Neural cell (in vitro differentiated cells): ENCODE data around the gene RCVRN. TPM values are rescaled to one million over a fixed set of nuclear protein-coding genes. Genes with fewer than 3 reads are reported as not detected.

ENCODE experiments used
- H2AFZ ChIP-seq: fragments of 200-600, 300-800 bp; sonication (generic), shearing (Covaris generic); 2 replicates; pipeline ENCODE4 v1.6.0; 2014; ENCODE audit warnings: low read depth, mild to moderate bottlenecking, antibody characterized with exemption, low read length, moderate library complexity
- H3F3A ChIP-seq: fragments of 200-600 bp; shearing (Covaris generic); 2 replicates; pipeline ENCODE4 v1.6.1; 2016; ENCODE audit warnings: mild to moderate bottlenecking, moderate library complexity, mixed read lengths, antibody characterized with exemption, low read length; ENCODE audit not compliant: insufficient read depth, poor library complexity, severe bottlenecking
- H3K27ac ChIP-seq: fragments of 200-600, 300-800 bp; sonication (generic), shearing (Covaris generic); 2 replicates; pipeline ENCODE4 v1.5.1; 2014; ENCODE audit warnings: mild to moderate bottlenecking, low read length, moderate library complexity
- H3K27me3 ChIP-seq: fragments of 300-800, 200-600 bp; sonication (generic), shearing (Covaris generic); 2 replicates; pipeline ENCODE4 v1.6.0; 2014; ENCODE audit warnings: mild to moderate bottlenecking, low read depth, low read length, moderate library complexity; ENCODE audit not compliant: insufficient read depth
- H3K36me3 ChIP-seq: fragments of 300-800, 200-600 bp; sonication (generic), shearing (Covaris generic); 2 replicates; pipeline ENCODE4 v1.5.1; 2014; ENCODE audit warnings: mild to moderate bottlenecking, antibody characterized with exemption, low read length, moderate library complexity; ENCODE audit not compliant: insufficient read depth
- H3K4me2 ChIP-seq: fragments of 300-800, 200-600 bp; sonication (generic), shearing (Covaris generic); 2 replicates; pipeline ENCODE4 v1.6.0; 2014; ENCODE audit warnings: mild to moderate bottlenecking, low read length
- H3K4me3 ChIP-seq: fragments of 300-800, 200-600 bp; sonication (generic), shearing (Covaris generic); 2 replicates; pipeline ENCODE4 v1.5.1; 2014; ENCODE audit warnings: mild to moderate bottlenecking, low read length, moderate library complexity
- H3K79me2 ChIP-seq: fragments of 200-600 bp; shearing (Covaris generic); replicated peaks from 2 replicates; pipeline ENCODE4 v1.6.0; 2014; ENCODE audit warnings: mild to moderate bottlenecking, low read length, moderate library complexity; ENCODE audit not compliant: insufficient read depth
- H3K9ac ChIP-seq: fragments of 300-800, 200-600 bp; sonication (generic), shearing (Covaris generic); 2 replicates; pipeline ENCODE4 v1.6.1; 2016; ENCODE audit warnings: mild to moderate bottlenecking, low read length, mixed read lengths
- H3K9me2 ChIP-seq: fragments of 200-600 bp; shearing (Covaris generic); 2 replicates; pipeline ENCODE4 v1.6.1; 2016; ENCODE audit warnings: mild to moderate bottlenecking, low read length, mixed read lengths; ENCODE audit not compliant: insufficient read depth
- H3K9me3 ChIP-seq: fragments of 200-600, 300-800 bp; sonication (generic), shearing (Covaris generic); 2 replicates; pipeline ENCODE4 v1.6.1; 2016; ENCODE audit warnings: mild to moderate bottlenecking, mixed run types, low read length, moderate library complexity, mixed read lengths
- H4K20me1 ChIP-seq: fragments of 200-600 bp; shearing (Covaris generic); 2 replicates; pipeline ENCODE4 v1.6.1; 2016; ENCODE audit warnings: mild to moderate bottlenecking, mixed run types; ENCODE audit not compliant: insufficient read depth
- CTCF ChIP-seq: fragments of 450-650 bp; IDR thresholded peaks from 2 replicates; pipeline ENCODE4 v1.5.1; 2014; ENCODE audit warnings: antibody characterized with exemption, mild to moderate bottlenecking, moderate library complexity; ENCODE audit not compliant: poor library complexity, severe bottlenecking
- EP300 ChIP-seq: fragments of 450-650 bp; conservative IDR thresholded peaks from 2 replicates; pipeline ENCODE4 v1.6.1; 2014; ENCODE audit warnings: antibody characterized with exemption, mild to moderate bottlenecking, moderate library complexity; ENCODE audit not compliant: poor library complexity, severe bottlenecking
- EZH2 ChIP-seq: fragments of 200-600, 300-800 bp; shearing (Covaris generic), sonication (generic); IDR thresholded peaks from 2 replicates; pipeline ENCODE4 v1.6.1; 2014; ENCODE audit warnings: antibody characterized with exemption, low read length, borderline replicate concordance, mild to moderate bottlenecking; ENCODE audit not compliant: insufficient read depth, poor library complexity, severe bottlenecking
- POLR2AphosphoS5 ChIP-seq: IDR thresholded peaks from 2 replicates; pipeline ENCODE4 v1.6.1; 2012
- REST ChIP-seq: IDR thresholded peaks from 2 replicates; pipeline ENCODE4 v1.6.1; 2012; ENCODE audit warnings: borderline replicate concordance
- SMC3 ChIP-seq: fragments of 450-650 bp; conservative IDR thresholded peaks from 2 replicates; pipeline ENCODE4 v1.6.1; 2014; ENCODE audit warnings: antibody characterized with exemption, mild to moderate bottlenecking, moderate library complexity; ENCODE audit not compliant: poor library complexity
- TAF1 ChIP-seq: IDR thresholded peaks from 2 replicates; pipeline ENCODE4 v1.6.1; 2012; ENCODE audit warnings: low read depth
- polyA plus RNA-seq: library from polyadenylated mRNA; depleted of rRNA; stranded (reverse); fragments of >200 nt; gene quantifications from 2 replicates; pipeline ENCODE4 v1.2.3, GENCODE V29; 2014

Gene RCVRN
- polyA plus RNA-seq, 1 donor from 2014 or later = 1.1 TPM

DNA sequence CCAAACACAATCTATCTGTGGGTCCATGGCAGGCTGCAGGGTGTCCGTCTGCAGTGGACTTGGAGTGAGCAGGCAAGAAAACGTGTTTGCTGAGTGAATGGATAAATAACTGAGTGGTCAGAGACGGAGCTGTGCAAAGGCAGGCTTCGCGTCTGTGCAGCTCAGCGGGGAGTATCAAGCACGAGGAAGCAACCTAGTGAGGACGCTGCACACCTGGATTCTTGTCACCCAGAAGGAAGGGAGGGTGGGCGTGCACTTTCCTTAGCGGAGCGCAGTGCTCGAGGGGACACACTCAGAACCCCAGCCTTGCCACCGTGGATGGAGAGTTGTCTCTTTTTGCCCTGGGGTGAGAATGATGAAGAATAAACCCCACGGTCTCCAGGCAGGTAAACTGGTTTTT, 1.5 kb upstream of the RCVRN start:
- no peaks in the 10 kb centered on the region for H3F3A ChIP-seq
- H3K27me3 ChIP-seq = no peaks in the 10 kb centered on the region
- H3K4me2 ChIP-seq = no peak overlapping the region

GRCh38 chr17:9905902-9906301, 831 bp upstream of the RCVRN start:
- H3K27me3 ChIP-seq = no peaks in the 10 kb centered on the region
- no peak overlapping the region for H3K4me3 ChIP-seq
- H4K20me1 ChIP-seq = no peaks in the 10 kb centered on the region
- no peak overlapping the region for H3K27ac ChIP-seq
- TF ChIP-seq REST (no peak), CTCF (peak; percentile 23)
- no peak overlapping the region for H3K4me2 ChIP-seq
- no peaks in the 10 kb centered on the region for H3K9me2 ChIP-seq
- H3F3A ChIP-seq = no peaks in the 10 kb centered on the region
- H3K9ac ChIP-seq = no peak overlapping the region
- no peak overlapping the region for H2AFZ ChIP-seq
- no peaks in the 10 kb centered on the region for H3K36me3 ChIP-seq
- H3K79me2 ChIP-seq = no peaks in the 10 kb centered on the region
- no peaks in the 10 kb centered on the region for H3K9me3 ChIP-seq

More for the DNA sequence above, 1.5 kb upstream of the RCVRN start:
- Histone ChIP-seq H3K27ac (no peak overlapping the region), H3K36me3 (no peaks in the 10 kb centered on the region), H4K20me1 (no peaks in the 10 kb centered on the region), H3K9me2 (no peaks in the 10 kb centered on the region), H3K4me3 (no peak overlapping the region), H2AFZ (no peak overlapping the region), H3K79me2 (no peaks in the 10 kb centered on the region), H3K9me3 (no peaks in the 10 kb centered on the region), H3K9ac (no peak overlapping the region)
- TF ChIP-seq SMC3 (no peak), TAF1 (no peak), REST (no peak), POLR2AphosphoS5 (no peak), EZH2 (no peak), CTCF (no peak), EP300 (no peak)
